ENCODE data around the gene AHDC1.

The AHDC1 gene

GRCh38 chr1:27527890-27528817, 75.8 kb downstream of the AHDC1 start:
- peak; percentile 99 for DNase-seq

- peak; percentile 99 for DNase-seq
Measured at GRCh38 chr1:27527223-27527889, 76.6 kb downstream of the AHDC1 start.

DNA sequence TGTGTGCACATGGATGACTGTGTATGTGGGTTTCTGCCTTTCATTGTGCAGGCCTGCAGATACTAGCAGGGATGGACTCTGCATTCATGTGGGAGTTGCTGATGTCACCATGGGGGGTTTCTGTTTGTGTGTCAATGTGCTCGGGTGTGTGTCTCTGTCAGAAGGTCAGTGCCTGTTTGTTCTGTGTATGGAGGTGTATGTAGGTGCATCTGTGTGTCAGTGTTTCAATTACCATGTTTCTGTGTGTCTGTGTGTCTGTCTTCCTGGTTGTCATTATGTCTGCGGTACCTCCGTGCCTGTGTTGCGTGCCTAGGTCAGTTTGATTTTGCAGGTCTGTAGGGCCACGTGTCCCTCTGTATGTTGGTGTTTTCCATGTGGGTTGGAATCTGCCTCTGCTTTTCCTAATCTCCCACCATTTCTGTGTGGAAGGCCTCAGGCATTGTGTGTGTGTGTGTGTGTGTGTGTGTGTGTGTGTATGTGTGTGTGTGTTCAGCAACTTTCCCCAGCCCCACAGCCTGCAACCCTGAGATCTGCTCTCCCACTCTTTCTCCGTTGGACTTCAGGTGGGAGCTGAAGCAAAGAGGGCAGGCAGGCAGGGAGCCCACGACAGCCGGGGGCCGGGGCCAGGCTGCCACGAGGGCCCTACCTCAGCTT, 77.2 kb downstream of the AHDC1 start:
- peak; percentile 82 for DNase-seq

GRCh38 chr1:27525296-27526272, 78.4 kb downstream of the AHDC1 start:
- peak; percentile 88 for DNase-seq

DNA sequence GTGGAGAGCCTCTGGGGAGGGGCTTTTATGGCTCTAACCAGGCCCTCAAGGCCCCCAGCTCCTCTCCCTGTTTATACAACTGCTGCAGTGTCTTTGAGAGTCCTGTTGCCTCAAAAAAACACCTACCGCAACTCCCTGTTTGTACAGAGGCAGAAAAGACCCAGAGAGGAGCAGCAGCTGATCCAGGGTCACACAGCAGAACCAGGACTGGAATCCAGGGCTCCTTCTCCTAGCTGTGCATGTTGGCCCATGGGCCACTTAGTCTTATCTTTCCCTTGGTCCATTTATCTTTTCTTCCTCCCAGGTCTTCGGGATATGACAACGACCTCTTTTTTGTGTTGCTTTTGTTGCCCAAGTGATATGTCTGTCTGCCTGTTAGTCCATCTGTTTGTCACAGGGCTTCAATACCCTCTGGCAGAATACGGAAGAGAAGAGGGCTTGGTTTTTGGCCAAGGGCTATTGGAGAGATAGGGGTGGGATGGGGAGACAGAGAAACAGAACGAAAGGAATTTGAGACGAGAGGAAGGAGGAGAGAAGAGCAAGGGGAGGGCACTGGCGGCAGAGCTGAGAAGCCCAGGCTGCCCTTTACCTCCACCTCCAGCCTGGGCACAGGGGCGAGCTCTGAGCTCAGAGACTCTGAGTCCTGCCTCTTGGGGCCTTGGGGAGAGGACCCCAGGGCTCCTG, 80.5 kb downstream of the AHDC1 start:
- DNase-seq: no peak

- DNase-seq: peak; percentile 92
Measured at GRCh38 chr1:27522432-27523336, 81.3 kb downstream of the AHDC1 start.

DNA sequence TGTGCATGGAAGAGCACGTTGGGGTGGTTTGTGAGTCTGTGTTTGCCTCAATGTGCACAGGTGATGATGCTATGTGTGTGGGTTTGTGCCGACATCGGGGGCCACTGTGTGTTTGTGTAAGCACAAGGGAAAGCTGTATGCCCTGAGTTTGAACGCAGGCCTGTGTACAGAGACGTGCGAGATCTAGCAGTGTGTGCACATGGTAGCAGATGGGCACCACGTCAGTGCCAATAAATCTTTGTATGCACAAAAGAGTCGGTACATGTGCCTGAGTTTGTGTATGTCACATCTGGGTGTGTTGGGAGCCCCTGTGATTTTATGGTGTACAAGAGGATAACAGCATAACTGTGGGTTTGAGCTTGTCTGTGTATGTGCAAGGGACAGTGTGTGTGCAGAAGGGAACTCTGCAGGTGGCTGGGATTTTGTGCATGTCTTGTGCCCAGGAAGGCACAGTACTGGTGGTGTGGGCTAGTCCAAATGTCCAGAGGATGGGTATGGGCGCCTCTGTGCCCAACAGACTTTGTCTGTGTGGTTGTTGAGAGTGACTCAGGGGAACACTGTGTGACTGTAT, 82.0 kb downstream of the AHDC1 start:
- no peak for DNase-seq

GRCh38 chr1:27521336-27521831, 82.6 kb downstream of the AHDC1 start:
- no peak for DNase-seq

GRCh38 chr1:27520651-27521050, 83.3 kb downstream of the AHDC1 start:
- peak; percentile 42 for DNase-seq

GRCh38 chr1:27519331-27520258, 84.3 kb downstream of the AHDC1 start:
- peak; percentile 95 for DNase-seq

DNA sequence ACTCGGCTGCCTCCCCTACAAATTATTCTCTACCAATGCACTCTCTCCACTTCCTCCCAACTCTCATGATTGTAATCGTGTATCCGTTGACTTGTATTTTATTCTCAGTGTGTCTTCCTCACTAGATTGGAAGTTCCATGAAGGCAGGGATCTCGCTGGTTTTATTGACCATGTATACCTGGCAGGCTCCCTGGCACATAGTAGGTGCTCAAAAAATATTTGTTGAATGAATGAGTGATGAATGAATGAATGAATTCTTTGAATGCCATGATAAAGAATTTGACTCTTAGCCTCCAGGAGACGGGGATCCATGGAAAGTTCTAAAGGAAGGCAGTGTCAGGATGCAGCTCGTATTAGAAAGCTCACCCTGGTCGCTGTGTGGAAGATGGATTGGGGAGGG, 85.1 kb downstream of the AHDC1 start:
- DNase-seq: peak; percentile 81

GRCh38 chr1:27517907-27518718, 85.8 kb downstream of the AHDC1 start:
- DNase-seq: peak; percentile 80

DNA sequence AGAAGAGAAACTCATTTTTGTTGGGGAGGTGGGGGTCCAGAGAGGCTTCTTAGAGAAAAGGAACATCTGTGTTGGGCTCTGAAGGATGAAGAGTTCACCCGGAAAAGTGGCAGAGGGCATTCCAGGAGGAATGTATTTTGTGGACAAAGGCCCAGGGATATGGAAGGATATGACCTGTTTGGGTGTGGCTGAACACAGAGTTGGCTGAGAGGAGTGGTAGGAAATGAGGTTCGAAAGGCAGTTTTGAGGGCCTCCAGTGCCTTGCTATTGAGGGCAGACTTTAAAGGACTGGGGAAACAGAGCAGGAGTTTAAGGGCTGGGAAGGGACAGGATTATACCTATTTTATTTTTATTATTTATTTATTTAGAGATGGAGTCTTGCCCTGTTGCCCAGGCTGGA, 86.6 kb downstream of the AHDC1 start:
- DNase-seq: no peak

GRCh38 chr1:27515626-27516025, 88.3 kb downstream of the AHDC1 start:
- no peak for DNase-seq

- no peak for DNase-seq
Measured at GRCh38 chr1:27513958-27514357, 90.0 kb downstream of the AHDC1 start.

DNA sequence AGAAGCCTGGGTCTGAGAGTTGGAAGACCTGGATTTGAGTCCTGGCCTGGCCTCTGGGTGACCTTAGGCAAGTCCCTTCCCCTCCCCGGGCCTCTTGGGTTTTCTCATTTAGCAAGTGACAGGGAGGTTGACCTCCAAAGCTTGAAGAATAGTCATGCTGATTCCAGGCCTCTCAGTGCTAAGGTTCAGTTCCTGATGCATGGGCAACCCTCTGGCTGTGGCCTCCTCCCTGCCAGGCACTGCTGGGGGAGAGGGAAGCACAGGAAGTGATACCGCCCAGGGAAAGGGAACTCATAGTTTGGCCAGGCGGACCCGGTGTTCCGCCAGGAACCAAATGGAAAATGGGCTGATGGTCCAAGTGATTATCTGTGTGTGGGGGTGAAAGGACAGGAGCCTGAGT, 90.4 kb downstream of the AHDC1 start:
- no peak for DNase-seq

GRCh38 chr1:27509127-27510080, 94.5 kb downstream of the AHDC1 start:
- DNase-seq: no peak

All from DMS53 (cell line).